ENCODE results near the gene CLEC12A.
"Not testable (repeated sequence)": the region's sequence is repeated elsewhere in the genome, so short reads cannot be mapped to it uniquely, and the experiment has no call there.

Gene CLEC12A

DNA sequence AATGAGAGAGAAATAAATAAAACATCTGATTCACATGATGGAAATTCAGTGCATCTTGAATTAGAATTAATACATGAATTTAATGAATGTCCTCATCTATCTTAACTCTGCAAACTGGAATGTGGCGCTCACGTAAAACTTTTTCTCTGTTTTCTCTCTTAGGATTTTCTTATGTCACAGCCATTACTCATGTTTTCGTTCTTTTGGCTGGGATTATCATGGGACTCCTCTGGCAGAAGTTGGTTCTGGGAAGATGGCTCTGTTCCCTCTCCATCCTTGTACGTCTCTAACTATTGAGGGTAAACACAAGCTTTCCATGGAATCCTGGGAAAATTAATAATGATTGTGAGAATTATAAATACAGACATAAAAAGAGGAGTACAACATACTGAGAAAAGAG, 44.2 kb downstream of the CLEC12A start:
- TF ChIP-seq, protein P1, sequence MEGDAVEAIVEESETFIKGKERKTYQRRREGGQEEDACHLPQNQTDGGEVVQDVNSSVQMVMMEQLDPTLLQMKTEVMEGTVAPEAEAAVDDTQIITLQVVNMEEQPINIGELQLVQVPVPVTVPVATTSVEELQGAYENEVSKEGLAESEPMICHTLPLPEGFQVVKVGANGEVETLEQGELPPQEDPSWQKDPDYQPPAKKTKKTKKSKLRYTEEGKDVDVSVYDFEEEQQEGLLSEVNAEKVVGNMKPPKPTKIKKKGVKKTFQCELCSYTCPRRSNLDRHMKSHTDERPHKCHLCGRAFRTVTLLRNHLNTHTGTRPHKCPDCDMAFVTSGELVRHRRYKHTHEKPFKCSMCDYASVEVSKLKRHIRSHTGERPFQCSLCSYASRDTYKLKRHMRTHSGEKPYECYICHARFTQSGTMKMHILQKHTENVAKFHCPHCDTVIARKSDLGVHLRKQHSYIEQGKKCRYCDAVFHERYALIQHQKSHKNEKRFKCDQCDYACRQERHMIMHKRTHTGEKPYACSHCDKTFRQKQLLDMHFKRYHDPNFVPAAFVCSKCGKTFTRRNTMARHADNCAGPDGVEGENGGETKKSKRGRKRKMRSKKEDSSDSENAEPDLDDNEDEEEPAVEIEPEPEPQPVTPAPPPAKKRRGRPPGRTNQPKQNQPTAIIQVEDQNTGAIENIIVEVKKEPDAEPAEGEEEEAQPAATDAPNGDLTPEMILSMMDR (IDR thresholded peaks at IDR 0.05; ENCODE audit: extremely low read depth, insufficient read depth, missing control alignments), result no peak
- no peak for DNase-seq (ENCODE audit: low spot score)
- in situ Hi-C loops (cut with MboI; ENCODE audit: low pct_unique_long_range_greater_than_20kb, low sequenced_read_pairs, unreplicated experiment), result no loop called here

DNA sequence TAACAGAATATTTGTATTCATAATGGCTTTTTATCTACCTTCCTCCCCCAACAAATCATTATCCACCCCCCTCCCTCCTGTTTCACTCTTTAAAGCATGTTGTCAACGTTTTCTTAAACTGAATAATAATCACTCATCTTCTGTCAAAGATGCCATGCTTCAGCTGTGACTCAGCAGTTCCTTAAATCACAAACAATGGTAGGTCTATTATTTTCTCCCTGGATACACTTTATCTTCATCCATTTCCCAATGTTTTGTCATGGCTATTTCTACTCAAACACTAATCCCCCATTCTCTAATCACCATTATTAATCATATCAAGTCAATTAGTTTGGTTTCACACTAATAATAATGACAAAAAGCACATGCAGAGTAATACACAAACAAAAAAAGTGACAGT, 45.7 kb downstream of the CLEC12A start:
- in situ Hi-C loops (cut with MboI; ENCODE audit: low pct_unique_long_range_greater_than_20kb, low sequenced_read_pairs, unreplicated experiment), result no loop called here
- TF ChIP-seq, protein P1 (IDR thresholded peaks at IDR 0.05; ENCODE audit: extremely low read depth, insufficient read depth, missing control alignments), result no peak
- no peak for DNase-seq (ENCODE audit: low spot score)

DNA sequence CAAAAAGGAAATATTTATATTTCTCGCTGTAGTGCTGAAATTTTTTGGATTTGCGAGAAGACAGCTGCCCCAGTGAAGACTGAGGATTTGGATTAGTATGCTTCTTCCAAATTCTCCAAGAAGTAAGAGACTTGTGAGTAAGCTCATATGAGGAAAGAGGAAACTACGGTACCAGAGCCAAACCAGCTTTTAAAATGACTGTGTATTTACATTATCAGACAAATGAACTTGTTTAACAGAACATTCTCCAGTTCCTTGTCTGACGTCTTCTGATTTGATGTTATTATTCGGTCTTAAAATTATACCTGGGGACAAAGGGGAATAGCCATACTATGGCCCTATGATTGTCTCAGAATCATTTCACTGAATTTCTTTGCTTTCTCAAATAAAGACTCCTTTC, 47.2 kb downstream of the CLEC12A start:
- DNase-seq (ENCODE audit: low spot score), result no peak
- in situ Hi-C loops (cut with MboI; ENCODE audit: low pct_unique_long_range_greater_than_20kb, low sequenced_read_pairs, unreplicated experiment), result no loop called here
- TF ChIP-seq, protein P1 (IDR thresholded peaks at IDR 0.05; ENCODE audit: extremely low read depth, insufficient read depth, missing control alignments), result no peak

DNA sequence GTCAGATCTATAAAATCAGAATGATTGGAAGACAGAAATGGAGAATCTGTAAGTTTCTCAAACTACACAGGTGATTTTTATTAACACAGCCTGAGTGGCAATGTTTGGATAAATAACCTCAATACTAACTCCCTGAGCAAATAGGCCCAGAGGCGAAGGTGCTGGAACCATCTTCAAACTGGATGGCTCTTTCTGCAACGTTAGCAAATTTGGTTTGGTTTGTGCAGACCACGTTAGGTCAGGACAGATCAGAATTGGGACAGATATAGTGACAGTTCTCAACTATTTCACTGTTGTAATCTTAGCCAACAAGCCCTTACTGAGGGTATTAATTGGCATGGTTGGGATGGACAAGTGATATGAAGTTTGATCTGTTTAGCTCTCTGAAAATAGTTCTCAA, 50.1 kb downstream of the CLEC12A start:
- DNase-seq (ENCODE audit: low spot score), result no peak
- TF ChIP-seq, protein P1 (IDR thresholded peaks at IDR 0.05; ENCODE audit: extremely low read depth, insufficient read depth, missing control alignments), result no peak
- in situ Hi-C loops (cut with MboI; ENCODE audit: low pct_unique_long_range_greater_than_20kb, low sequenced_read_pairs, unreplicated experiment), result no loop called here

DNA sequence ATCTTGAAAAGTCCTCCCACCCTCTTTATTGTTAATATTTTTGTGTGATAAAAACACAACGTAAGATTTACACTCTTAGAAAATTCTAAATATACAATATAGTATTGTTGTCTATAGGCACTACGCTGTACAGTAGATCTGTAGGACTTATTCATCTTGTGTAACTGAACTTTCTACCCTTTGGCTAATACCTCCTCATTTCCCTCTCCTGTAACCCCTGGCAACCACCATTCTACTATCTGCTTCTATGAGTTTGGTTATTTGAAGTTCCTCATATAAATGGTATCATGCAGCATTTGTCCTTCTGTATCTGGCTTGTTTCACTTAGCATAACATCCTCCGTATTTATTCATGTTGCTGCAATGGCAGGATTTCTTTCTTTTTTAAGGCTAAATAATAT, 54.0 kb downstream of the CLEC12A start:
- TF ChIP-seq, protein P1 (IDR thresholded peaks at IDR 0.05; ENCODE audit: extremely low read depth, insufficient read depth, missing control alignments), result no peak
- no peak for DNase-seq (ENCODE audit: low spot score)
- in situ Hi-C loops (cut with MboI; ENCODE audit: low pct_unique_long_range_greater_than_20kb, low sequenced_read_pairs, unreplicated experiment), result loop anchor here (25.0 kb wide), 1 partner anchor 112 kb away; the partner anchor contains the start of gene CLEC7A

DNA sequence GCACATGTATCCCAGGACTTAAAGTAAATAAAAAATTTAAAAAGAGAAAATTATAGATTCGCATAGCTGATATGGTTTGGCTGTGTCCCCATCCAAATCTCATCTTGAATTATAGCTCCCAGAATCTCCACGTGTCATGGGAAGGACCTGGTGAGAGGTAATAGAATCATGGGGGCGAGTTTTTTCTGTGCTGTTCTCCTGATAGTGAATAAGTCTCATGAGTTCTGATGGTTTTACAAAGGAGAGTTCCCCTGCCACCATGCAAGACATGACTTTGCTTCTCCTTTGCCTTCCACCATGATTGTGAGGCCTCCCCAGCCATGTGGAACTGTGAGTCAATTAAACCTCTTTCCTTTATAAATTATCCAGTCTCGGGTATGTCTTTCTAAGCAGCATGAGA, 55.5 kb downstream of the CLEC12A start:
- in situ Hi-C loops (cut with MboI; ENCODE audit: low pct_unique_long_range_greater_than_20kb, low sequenced_read_pairs, unreplicated experiment), result loop anchor here (25.0 kb wide), 1 partner anchor 111 kb away; the partner anchor contains the start of gene CLEC7A

DNA sequence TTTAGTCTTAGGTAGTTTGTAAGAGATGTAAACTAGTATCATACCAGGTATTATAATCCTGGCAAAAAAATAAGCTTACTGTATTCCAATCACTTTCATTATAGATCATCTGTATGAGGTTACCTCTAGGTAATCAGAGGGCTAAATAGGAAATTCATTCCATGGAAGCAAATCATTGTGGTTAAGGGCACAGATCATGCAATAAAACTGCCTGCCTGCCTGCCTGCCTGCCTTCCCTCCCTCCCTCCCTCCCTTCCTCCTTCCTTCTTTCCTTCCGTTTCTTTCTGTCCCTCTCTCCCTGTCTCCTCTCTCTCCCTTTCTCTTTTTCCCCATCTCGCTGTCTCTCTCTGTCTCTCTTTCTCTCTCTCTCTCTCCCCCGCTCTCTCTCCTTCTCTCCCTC, 56.1 kb downstream of the CLEC12A start:
- no peak for DNase-seq (ENCODE audit: low spot score)
- TF ChIP-seq, protein P1 (IDR thresholded peaks at IDR 0.05; ENCODE audit: extremely low read depth, insufficient read depth, missing control alignments), result no peak
- in situ Hi-C loops (cut with MboI; ENCODE audit: low pct_unique_long_range_greater_than_20kb, low sequenced_read_pairs, unreplicated experiment), result loop anchor here (25.0 kb wide), 1 partner anchor 110 kb away; the partner anchor contains the start of gene CLEC7A

More for the DNA sequence above, 55.5 kb downstream of the CLEC12A start:
- not testable (repeated sequence) for DNase-seq (ENCODE audit: low spot score)

Data from GM13977 (cell line).